Lower leg skin (tissue), 3 donors: Measurements from ENCODE around the gene PCSK5.

Source experiments
- POLR2A ChIP-seq, 2 donors: fragments of 450-650 bp; IDR thresholded peaks; one replicate each; pipeline ENCODE4 v1.6.1; 2016 to 2017; ENCODE audit warnings: antibody characterized with exemption in 2 of 2, mild to moderate bottlenecking in 1 of 2, moderate library complexity in 1 of 2
- TF ChIP-seq, protein P1 (sequence below), 3 donors: fragments of 450-650 bp; IDR thresholded peaks; one replicate each; pipeline ENCODE4 v1.5.1; 2016; ENCODE audit warnings: antibody characterized with exemption in 3 of 3, mild to moderate bottlenecking in 3 of 3, moderate library complexity in 2 of 3

DNA sequence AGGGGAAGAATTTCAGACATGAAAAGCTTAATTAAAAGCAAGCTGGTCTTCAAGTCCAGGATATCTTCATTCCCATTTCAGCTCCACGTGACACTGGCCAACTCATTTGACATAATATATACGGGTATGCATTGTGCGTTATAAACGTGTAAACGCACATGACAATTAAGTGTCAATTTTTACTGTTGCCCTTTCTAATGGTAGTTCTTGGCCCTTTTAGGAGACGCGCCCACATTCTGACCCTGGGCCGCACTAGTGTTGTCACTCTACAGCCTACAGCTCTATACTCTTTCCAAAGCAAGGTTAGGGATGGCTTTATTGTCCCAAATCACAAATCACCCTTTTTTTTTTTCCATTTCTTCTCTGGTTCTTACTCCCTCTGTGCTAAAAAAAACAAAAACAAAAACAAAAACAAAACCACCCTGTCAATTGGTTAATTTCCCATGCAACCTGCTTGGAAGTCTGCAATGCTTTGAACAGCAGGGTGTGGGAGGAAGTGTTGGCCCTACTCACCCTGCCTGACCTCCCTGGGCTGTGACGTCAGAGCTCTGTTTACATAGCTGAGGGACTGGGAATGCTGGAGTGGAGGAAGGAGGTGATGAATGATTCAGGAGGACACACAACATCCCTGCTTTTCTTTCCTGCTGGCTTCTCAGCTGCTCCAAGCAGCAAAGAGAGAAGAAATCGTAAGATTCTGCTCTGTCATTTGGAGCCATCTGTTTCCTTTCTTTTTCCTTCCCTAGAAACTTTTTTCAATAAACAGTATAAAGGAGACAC is 484.5 kb downstream of the PCSK5 start:
- TF ChIP-seq, protein P1, sequence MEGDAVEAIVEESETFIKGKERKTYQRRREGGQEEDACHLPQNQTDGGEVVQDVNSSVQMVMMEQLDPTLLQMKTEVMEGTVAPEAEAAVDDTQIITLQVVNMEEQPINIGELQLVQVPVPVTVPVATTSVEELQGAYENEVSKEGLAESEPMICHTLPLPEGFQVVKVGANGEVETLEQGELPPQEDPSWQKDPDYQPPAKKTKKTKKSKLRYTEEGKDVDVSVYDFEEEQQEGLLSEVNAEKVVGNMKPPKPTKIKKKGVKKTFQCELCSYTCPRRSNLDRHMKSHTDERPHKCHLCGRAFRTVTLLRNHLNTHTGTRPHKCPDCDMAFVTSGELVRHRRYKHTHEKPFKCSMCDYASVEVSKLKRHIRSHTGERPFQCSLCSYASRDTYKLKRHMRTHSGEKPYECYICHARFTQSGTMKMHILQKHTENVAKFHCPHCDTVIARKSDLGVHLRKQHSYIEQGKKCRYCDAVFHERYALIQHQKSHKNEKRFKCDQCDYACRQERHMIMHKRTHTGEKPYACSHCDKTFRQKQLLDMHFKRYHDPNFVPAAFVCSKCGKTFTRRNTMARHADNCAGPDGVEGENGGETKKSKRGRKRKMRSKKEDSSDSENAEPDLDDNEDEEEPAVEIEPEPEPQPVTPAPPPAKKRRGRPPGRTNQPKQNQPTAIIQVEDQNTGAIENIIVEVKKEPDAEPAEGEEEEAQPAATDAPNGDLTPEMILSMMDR (IDR thresholded peaks at IDR 0.05) = no peak
- TF ChIP-seq POLR2A (IDR thresholded peaks at IDR 0.05) = no peak
